Measurements from ENCODE around the gene CXCL10.

DNA sequence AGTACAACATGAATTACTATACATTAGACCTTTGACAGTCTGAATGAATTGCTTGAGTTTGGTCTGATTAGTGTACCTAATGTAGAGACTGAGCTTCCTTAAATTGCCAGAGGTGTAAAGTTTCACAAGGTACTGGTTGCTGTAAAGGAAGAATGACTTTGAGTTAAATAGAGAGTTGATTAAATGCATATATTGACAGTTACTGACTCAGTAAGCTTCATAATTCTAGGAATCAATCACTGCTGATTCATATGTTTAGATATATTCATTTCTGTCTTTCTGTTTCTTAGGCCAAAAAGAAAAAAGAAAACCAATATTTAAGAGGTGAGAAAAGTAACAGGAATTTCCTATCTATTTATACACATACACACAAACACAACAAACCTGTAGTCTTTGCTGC, 35.0 kb upstream of the CXCL10 start:
- TF ChIP-seq CTCF (conservative IDR thresholded peaks at IDR 0.05; ENCODE audit: low read depth, low read length) (no peak), MAFK (IDR thresholded peaks at IDR 0.05; ENCODE audit: low read depth, low read length) (no peak), MXI1 (IDR thresholded peaks at IDR 0.05; ENCODE audit: borderline replicate concordance, low read depth, low read length) (no peak), RCOR1 (IDR thresholded peaks at IDR 0.05; ENCODE audit: insufficient replicate concordance, low read length) (no peak), BHLHE40 (IDR thresholded peaks at IDR 0.05; ENCODE audit: low read depth, low read length) (no peak), POLR2A (IDR thresholded peaks at IDR 0.05; ENCODE audit: low read depth, low read length) (no peak), MAZ (IDR thresholded peaks at IDR 0.05; ENCODE audit: borderline replicate concordance, low read depth, low read length) (no peak), RFX5 (IDR thresholded peaks at IDR 0.05; ENCODE audit: low read depth, low read length) (no peak), CHD1 (IDR thresholded peaks at IDR 0.05; ENCODE audit: low read depth, low read length) (no peak), NFE2L2 (IDR thresholded peaks at IDR 0.05; ENCODE audit: low read depth, low read length) (no peak), RAD21 (IDR thresholded peaks at IDR 0.05; ENCODE audit: low read length) (no peak)
- TF ChIP-seq, protein P1, sequence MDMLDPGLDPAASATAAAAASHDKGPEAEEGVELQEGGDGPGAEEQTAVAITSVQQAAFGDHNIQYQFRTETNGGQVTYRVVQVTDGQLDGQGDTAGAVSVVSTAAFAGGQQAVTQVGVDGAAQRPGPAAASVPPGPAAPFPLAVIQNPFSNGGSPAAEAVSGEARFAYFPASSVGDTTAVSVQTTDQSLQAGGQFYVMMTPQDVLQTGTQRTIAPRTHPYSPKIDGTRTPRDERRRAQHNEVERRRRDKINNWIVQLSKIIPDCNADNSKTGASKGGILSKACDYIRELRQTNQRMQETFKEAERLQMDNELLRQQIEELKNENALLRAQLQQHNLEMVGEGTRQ (IDR thresholded peaks at IDR 0.05; ENCODE audit: low read depth, low read length): no peak
